ENCODE results near the gene ZCCHC7.

The ZCCHC7 gene

GRCh38 chr9:37241340-37241739 lies 121.0 kb downstream of the ZCCHC7 start:
- Mint-ChIP-seq H3K9me3 (no peaks in the 10 kb centered on the region), H3K4me1 (peaks cover 6% of the 10 kb centered on the region), H3K27me3 (ENCODE audit: low read depth, poor library complexity) (no peaks in the 10 kb centered on the region), H3K27ac (no peak overlapping the region), H3K36me3 (ENCODE audit: low read depth) (peaks cover 8% of the 10 kb centered on the region), H3K4me3 (no peak overlapping the region)
- TF ChIP-seq CTCF (IDR thresholded peaks at IDR 0.05) = no peak
- DNase-seq = no peak

- Mint-ChIP-seq H3K4me3 (no peak overlapping the region), H3K4me1 (peaks cover 6% of the 10 kb centered on the region), H3K36me3 (ENCODE audit: low read depth) (peaks cover 2% of the 10 kb centered on the region), H3K27ac (no peak overlapping the region), H3K9me3 (no peaks in the 10 kb centered on the region), H3K27me3 (ENCODE audit: low read depth, poor library complexity) (no peaks in the 10 kb centered on the region)
- TF ChIP-seq CTCF (IDR thresholded peaks at IDR 0.05) = no peak
- DNase-seq = no peak
These were observed 121.7 kb downstream of the ZCCHC7 start for GRCh38 chr9:37242089-37242488.

GRCh38 chr9:37243588-37244345 lies 123.4 kb downstream of the ZCCHC7 start:
- TF ChIP-seq CTCF (IDR thresholded peaks at IDR 0.05) = no peak
- Mint-ChIP-seq H3K27me3 (ENCODE audit: low read depth, poor library complexity) (no peaks in the 10 kb centered on the region), H3K9me3 (no peaks in the 10 kb centered on the region), H3K4me3 (no peak overlapping the region), H3K27ac (peak overlapping the region; percentile 53), H3K4me1 (peaks cover 6% of the 10 kb centered on the region), H3K36me3 (ENCODE audit: low read depth) (peaks cover under 1% of the 10 kb centered on the region)
- DNase-seq = no peak

- no peak overlapping the region for H3K27ac Mint-ChIP-seq
- H3K9me3 Mint-ChIP-seq = no peaks in the 10 kb centered on the region
- peaks cover 17% of the 10 kb centered on the region for H3K36me3 Mint-ChIP-seq (ENCODE audit: low read depth)
- no peak for TF ChIP-seq CTCF (IDR thresholded peaks at IDR 0.05)
- DNase-seq = no peak
- H3K4me3 Mint-ChIP-seq = no peak overlapping the region
- H3K27me3 Mint-ChIP-seq (ENCODE audit: low read depth, poor library complexity) = no peaks in the 10 kb centered on the region
- H3K4me1 Mint-ChIP-seq = peaks cover 13% of the 10 kb centered on the region
These were observed 126.5 kb downstream of the ZCCHC7 start for GRCh38 chr9:37246826-37247225.

GRCh38 chr9:37248651-37249163 lies 128.3 kb downstream of the ZCCHC7 start:
- Mint-ChIP-seq H3K36me3 (ENCODE audit: low read depth) (peaks cover 22% of the 10 kb centered on the region), H3K4me1 (peaks cover 12% of the 10 kb centered on the region)

More at GRCh38 chr9:37248651-37249163, 128.3 kb downstream of the ZCCHC7 start:
- Mint-ChIP-seq H3K4me3 (no peak overlapping the region), H3K27ac (no peak overlapping the region), H3K9me3 (no peaks in the 10 kb centered on the region), H3K27me3 (ENCODE audit: low read depth, poor library complexity) (no peaks in the 10 kb centered on the region)
- no peak for DNase-seq
- TF ChIP-seq CTCF (IDR thresholded peaks at IDR 0.05) = no peak
